Neural cell (in vitro differentiated cells): ENCODE results near the gene C4orf36. TPM values are rescaled to one million over a fixed set of nuclear protein-coding genes. Genes with fewer than 3 reads are reported as not detected.

Experiments
- H2AFZ ChIP-seq: fragments of 200-600, 300-800 bp; sonication (generic), shearing (Covaris generic); 2 replicates; pipeline ENCODE4 v1.6.0; 2014; ENCODE audit warnings: low read depth, mild to moderate bottlenecking, antibody characterized with exemption, low read length, moderate library complexity
- H3F3A ChIP-seq: fragments of 200-600 bp; shearing (Covaris generic); 2 replicates; pipeline ENCODE4 v1.6.1; 2016; ENCODE audit warnings: mild to moderate bottlenecking, moderate library complexity, mixed read lengths, antibody characterized with exemption, low read length; ENCODE audit not compliant: insufficient read depth, poor library complexity, severe bottlenecking
- H3K27ac ChIP-seq: fragments of 200-600, 300-800 bp; sonication (generic), shearing (Covaris generic); 2 replicates; pipeline ENCODE4 v1.5.1; 2014; ENCODE audit warnings: mild to moderate bottlenecking, low read length, moderate library complexity
- H3K27me3 ChIP-seq: fragments of 300-800, 200-600 bp; sonication (generic), shearing (Covaris generic); 2 replicates; pipeline ENCODE4 v1.6.0; 2014; ENCODE audit warnings: mild to moderate bottlenecking, low read depth, low read length, moderate library complexity; ENCODE audit not compliant: insufficient read depth
- H3K36me3 ChIP-seq: fragments of 300-800, 200-600 bp; sonication (generic), shearing (Covaris generic); 2 replicates; pipeline ENCODE4 v1.5.1; 2014; ENCODE audit warnings: mild to moderate bottlenecking, antibody characterized with exemption, low read length, moderate library complexity; ENCODE audit not compliant: insufficient read depth
- H3K4me2 ChIP-seq: fragments of 300-800, 200-600 bp; sonication (generic), shearing (Covaris generic); 2 replicates; pipeline ENCODE4 v1.6.0; 2014; ENCODE audit warnings: mild to moderate bottlenecking, low read length
- H3K4me3 ChIP-seq: fragments of 300-800, 200-600 bp; sonication (generic), shearing (Covaris generic); 2 replicates; pipeline ENCODE4 v1.5.1; 2014; ENCODE audit warnings: mild to moderate bottlenecking, low read length, moderate library complexity
- H3K79me2 ChIP-seq: fragments of 200-600 bp; shearing (Covaris generic); replicated peaks from 2 replicates; pipeline ENCODE4 v1.6.0; 2014; ENCODE audit warnings: mild to moderate bottlenecking, low read length, moderate library complexity; ENCODE audit not compliant: insufficient read depth
- H3K9ac ChIP-seq: fragments of 300-800, 200-600 bp; sonication (generic), shearing (Covaris generic); 2 replicates; pipeline ENCODE4 v1.6.1; 2016; ENCODE audit warnings: mild to moderate bottlenecking, low read length, mixed read lengths
- H3K9me2 ChIP-seq: fragments of 200-600 bp; shearing (Covaris generic); 2 replicates; pipeline ENCODE4 v1.6.1; 2016; ENCODE audit warnings: mild to moderate bottlenecking, low read length, mixed read lengths; ENCODE audit not compliant: insufficient read depth
- H3K9me3 ChIP-seq: fragments of 200-600, 300-800 bp; sonication (generic), shearing (Covaris generic); 2 replicates; pipeline ENCODE4 v1.6.1; 2016; ENCODE audit warnings: mild to moderate bottlenecking, mixed run types, low read length, moderate library complexity, mixed read lengths
- H4K20me1 ChIP-seq: fragments of 200-600 bp; shearing (Covaris generic); 2 replicates; pipeline ENCODE4 v1.6.1; 2016; ENCODE audit warnings: mild to moderate bottlenecking, mixed run types; ENCODE audit not compliant: insufficient read depth
- EP300 ChIP-seq: fragments of 450-650 bp; conservative IDR thresholded peaks from 2 replicates; pipeline ENCODE4 v1.6.1; 2014; ENCODE audit warnings: antibody characterized with exemption, mild to moderate bottlenecking, moderate library complexity; ENCODE audit not compliant: poor library complexity, severe bottlenecking
- EZH2 ChIP-seq: fragments of 200-600, 300-800 bp; shearing (Covaris generic), sonication (generic); IDR thresholded peaks from 2 replicates; pipeline ENCODE4 v1.6.1; 2014; ENCODE audit warnings: antibody characterized with exemption, low read length, borderline replicate concordance, mild to moderate bottlenecking; ENCODE audit not compliant: insufficient read depth, poor library complexity, severe bottlenecking
- MXI1 ChIP-seq: fragments of 450-650 bp; conservative IDR thresholded peaks from 2 replicates; pipeline ENCODE4 v1.6.1; 2014; ENCODE audit warnings: antibody characterized with exemption, mild to moderate bottlenecking; ENCODE audit not compliant: poor library complexity, severe bottlenecking
- POLR2AphosphoS5 ChIP-seq: IDR thresholded peaks from 2 replicates; pipeline ENCODE4 v1.6.1; 2012
- RAD21 ChIP-seq: fragments of 450-650 bp; conservative IDR thresholded peaks from 2 replicates; pipeline ENCODE4 v1.6.1; 2014; ENCODE audit warnings: antibody characterized with exemption, mild to moderate bottlenecking, moderate library complexity
- SMC3 ChIP-seq: fragments of 450-650 bp; conservative IDR thresholded peaks from 2 replicates; pipeline ENCODE4 v1.6.1; 2014; ENCODE audit warnings: antibody characterized with exemption, mild to moderate bottlenecking, moderate library complexity; ENCODE audit not compliant: poor library complexity
- TAF1 ChIP-seq: IDR thresholded peaks from 2 replicates; pipeline ENCODE4 v1.6.1; 2012; ENCODE audit warnings: low read depth
- polyA plus RNA-seq: library from polyadenylated mRNA; depleted of rRNA; stranded (reverse); fragments of >200 nt; gene quantifications from 2 replicates; pipeline ENCODE4 v1.2.3, GENCODE V29; 2014
- TF ChIP-seq, protein P1 (sequence below): fragments of 450-650 bp; IDR thresholded peaks from 2 replicates; pipeline ENCODE4 v1.5.1; 2014; ENCODE audit warnings: antibody characterized with exemption, mild to moderate bottlenecking, moderate library complexity; ENCODE audit not compliant: poor library complexity, severe bottlenecking
- TF ChIP-seq, protein P2 (sequence below): IDR thresholded peaks from 2 replicates; pipeline ENCODE4 v1.6.1; 2012; ENCODE audit warnings: borderline replicate concordance

C4orf36 gene
- polyA plus RNA-seq, 1 donor from 2014 or later, result 1.5 TPM

DNA sequence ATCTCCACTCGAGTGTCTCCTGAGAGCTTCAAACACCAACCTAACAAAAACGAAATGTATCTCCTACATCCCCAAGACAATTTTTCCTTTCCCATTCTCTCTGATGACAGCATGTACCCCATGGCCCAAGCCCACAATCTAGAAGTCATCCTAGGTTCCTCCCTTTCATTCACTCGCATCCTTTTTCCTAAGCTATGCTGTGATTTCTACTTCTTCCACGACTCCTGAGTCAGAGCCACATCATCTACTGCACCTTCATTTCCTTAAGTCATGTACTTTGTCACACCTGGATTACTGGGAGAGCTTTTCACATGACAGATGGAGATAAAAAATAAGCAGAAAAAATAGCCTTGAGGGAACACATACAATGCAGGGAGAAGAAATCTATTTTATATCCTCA lies 20.1 kb downstream of the C4orf36 start:
- Histone ChIP-seq H3K9ac (no peak overlapping the region), H3K36me3 (no peaks in the 10 kb centered on the region), H3K79me2 (no peaks in the 10 kb centered on the region), H3K9me3 (no peaks in the 10 kb centered on the region), H3K9me2 (no peaks in the 10 kb centered on the region), H2AFZ (no peak overlapping the region), H3K4me3 (no peak overlapping the region), H3F3A (no peaks in the 10 kb centered on the region), H3K27ac (no peak overlapping the region), H3K4me2 (no peak overlapping the region), H3K27me3 (no peaks in the 10 kb centered on the region), H4K20me1 (no peaks in the 10 kb centered on the region)
- TF ChIP-seq POLR2AphosphoS5, result no peak
- TF ChIP-seq EZH2, result no peak
- TF ChIP-seq EP300, result no peak
- TF ChIP-seq, protein P1, sequence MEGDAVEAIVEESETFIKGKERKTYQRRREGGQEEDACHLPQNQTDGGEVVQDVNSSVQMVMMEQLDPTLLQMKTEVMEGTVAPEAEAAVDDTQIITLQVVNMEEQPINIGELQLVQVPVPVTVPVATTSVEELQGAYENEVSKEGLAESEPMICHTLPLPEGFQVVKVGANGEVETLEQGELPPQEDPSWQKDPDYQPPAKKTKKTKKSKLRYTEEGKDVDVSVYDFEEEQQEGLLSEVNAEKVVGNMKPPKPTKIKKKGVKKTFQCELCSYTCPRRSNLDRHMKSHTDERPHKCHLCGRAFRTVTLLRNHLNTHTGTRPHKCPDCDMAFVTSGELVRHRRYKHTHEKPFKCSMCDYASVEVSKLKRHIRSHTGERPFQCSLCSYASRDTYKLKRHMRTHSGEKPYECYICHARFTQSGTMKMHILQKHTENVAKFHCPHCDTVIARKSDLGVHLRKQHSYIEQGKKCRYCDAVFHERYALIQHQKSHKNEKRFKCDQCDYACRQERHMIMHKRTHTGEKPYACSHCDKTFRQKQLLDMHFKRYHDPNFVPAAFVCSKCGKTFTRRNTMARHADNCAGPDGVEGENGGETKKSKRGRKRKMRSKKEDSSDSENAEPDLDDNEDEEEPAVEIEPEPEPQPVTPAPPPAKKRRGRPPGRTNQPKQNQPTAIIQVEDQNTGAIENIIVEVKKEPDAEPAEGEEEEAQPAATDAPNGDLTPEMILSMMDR, result no peak
- no peak for TF ChIP-seq RAD21
- no peak for TF ChIP-seq SMC3
- no peak for TF ChIP-seq MXI1
- no peak for TF ChIP-seq TAF1

DNA sequence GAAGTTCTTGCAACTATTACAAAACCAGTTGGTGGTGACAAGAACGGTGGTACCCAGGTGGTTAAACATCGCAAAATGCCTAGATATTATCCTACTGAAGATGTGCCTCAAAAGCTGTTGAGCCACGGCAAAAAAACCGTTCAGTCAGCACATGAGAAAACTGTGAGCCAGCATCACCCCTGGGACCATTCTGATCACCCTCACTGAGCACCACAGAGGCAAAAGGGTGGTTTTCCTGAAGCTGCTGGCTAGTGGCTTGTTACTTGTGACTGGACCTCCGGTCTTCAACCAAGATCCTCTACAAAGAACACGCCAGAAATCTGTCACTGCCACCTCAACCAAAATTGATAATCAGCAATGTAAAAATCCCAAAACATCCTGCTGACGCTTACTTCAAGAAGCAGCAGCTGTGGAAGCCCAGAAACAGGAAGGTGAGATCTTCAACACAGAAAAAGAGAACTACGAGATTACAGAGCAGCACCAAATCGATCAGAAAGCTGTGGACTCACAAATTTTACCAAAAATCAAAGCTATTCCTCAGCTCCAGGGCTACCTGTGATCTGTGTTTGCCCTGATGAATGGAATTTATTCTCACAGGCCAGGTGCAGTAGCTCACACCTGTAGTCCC lies 21.7 kb downstream of the C4orf36 start:
- Histone ChIP-seq H3K4me2 (no peak overlapping the region), H3F3A (no peaks in the 10 kb centered on the region), H3K79me2 (no peaks in the 10 kb centered on the region), H3K27ac (no peak overlapping the region), H3K36me3 (no peaks in the 10 kb centered on the region), H3K4me3 (no peak overlapping the region), H3K9me2 (no peaks in the 10 kb centered on the region), H2AFZ (no peak overlapping the region), H3K9ac (no peak overlapping the region), H3K27me3 (no peaks in the 10 kb centered on the region), H4K20me1 (no peaks in the 10 kb centered on the region), H3K9me3 (no peaks in the 10 kb centered on the region)
- TF ChIP-seq MXI1 (no peak), RAD21 (no peak), POLR2AphosphoS5 (no peak)
- TF ChIP-seq, protein P1, result no peak
- TF ChIP-seq, protein P2, sequence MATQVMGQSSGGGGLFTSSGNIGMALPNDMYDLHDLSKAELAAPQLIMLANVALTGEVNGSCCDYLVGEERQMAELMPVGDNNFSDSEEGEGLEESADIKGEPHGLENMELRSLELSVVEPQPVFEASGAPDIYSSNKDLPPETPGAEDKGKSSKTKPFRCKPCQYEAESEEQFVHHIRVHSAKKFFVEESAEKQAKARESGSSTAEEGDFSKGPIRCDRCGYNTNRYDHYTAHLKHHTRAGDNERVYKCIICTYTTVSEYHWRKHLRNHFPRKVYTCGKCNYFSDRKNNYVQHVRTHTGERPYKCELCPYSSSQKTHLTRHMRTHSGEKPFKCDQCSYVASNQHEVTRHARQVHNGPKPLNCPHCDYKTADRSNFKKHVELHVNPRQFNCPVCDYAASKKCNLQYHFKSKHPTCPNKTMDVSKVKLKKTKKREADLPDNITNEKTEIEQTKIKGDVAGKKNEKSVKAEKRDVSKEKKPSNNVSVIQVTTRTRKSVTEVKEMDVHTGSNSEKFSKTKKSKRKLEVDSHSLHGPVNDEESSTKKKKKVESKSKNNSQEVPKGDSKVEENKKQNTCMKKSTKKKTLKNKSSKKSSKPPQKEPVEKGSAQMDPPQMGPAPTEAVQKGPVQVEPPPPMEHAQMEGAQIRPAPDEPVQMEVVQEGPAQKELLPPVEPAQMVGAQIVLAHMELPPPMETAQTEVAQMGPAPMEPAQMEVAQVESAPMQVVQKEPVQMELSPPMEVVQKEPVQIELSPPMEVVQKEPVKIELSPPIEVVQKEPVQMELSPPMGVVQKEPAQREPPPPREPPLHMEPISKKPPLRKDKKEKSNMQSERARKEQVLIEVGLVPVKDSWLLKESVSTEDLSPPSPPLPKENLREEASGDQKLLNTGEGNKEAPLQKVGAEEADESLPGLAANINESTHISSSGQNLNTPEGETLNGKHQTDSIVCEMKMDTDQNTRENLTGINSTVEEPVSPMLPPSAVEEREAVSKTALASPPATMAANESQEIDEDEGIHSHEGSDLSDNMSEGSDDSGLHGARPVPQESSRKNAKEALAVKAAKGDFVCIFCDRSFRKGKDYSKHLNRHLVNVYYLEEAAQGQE, result no peak
